GM19238 (cell line): Measurements from ENCODE around the gene CYGB.
A peak's percentile ranks its signal among the peaks of the same experiment; 100 is the strongest.

Experiments
- DNase-seq: peaks from one replicate; pipeline ENCODE4 v3.0.0; 2011; ENCODE audit warnings: low spot score; ENCODE audit not compliant: insufficient read length

CYGB gene

GRCh38 chr17:76501827-76502307 lies 35.6 kb downstream of the CYGB start:
- DNase-seq = no peak

GRCh38 chr17:76501018-76501826 lies 36.3 kb downstream of the CYGB start, which contains the start of gene RHBDF2:
TSS of gene RHBDF2 (minus strand) at chr17:76501423. CDS start at chr17:76481524, 19,899 bp downstream.
- DNase-seq = peak; percentile 92

GRCh38 chr17:76500747-76501017 lies 36.8 kb downstream of the CYGB start:
- no peak for DNase-seq

GRCh38 chr17:76500074-76500746 lies 37.3 kb downstream of the CYGB start:
- DNase-seq = no peak

- DNase-seq = no peak
Measured at GRCh38 chr17:76499267-76499667, 38.2 kb downstream of the CYGB start.

GRCh38 chr17:76498876-76499251 lies 38.6 kb downstream of the CYGB start:
- DNase-seq = no peak

- DNase-seq = no peak
Measured at GRCh38 chr17:76497979-76498875, 39.3 kb downstream of the CYGB start.

- no peak for DNase-seq
Measured at GRCh38 chr17:76497699-76497978, 39.9 kb downstream of the CYGB start.

GRCh38 chr17:76496464-76496863 lies 41.0 kb downstream of the CYGB start:
- DNase-seq = no peak

- DNase-seq = no peak
Measured at GRCh38 chr17:76495663-76496400, 41.7 kb downstream of the CYGB start.

GRCh38 chr17:76493505-76494167 lies 43.9 kb downstream of the CYGB start:
- no peak for DNase-seq

GRCh38 chr17:76492989-76493501 lies 44.5 kb downstream of the CYGB start:
- DNase-seq = peak; percentile 73

- peak; percentile 63 for DNase-seq
Measured at GRCh38 chr17:76492123-76492988, 45.2 kb downstream of the CYGB start.

GRCh38 chr17:76491271-76492122 lies 46.0 kb downstream of the CYGB start:
- DNase-seq = no peak

GRCh38 chr17:76490112-76490710 lies 47.3 kb downstream of the CYGB start:
- no peak for DNase-seq

GRCh38 chr17:76487451-76488192 lies 49.9 kb downstream of the CYGB start:
- DNase-seq = no peak

GRCh38 chr17:76485569-76485968 lies 51.9 kb downstream of the CYGB start:
- no peak for DNase-seq
